NCI-H345 treated with DMSO at 0.1 percent for 48 hours (cell line): ENCODE data around the gene CAMK2B.

Experiments
- DNase-seq: peaks from one replicate; lab custom pipeline; 2025; ENCODE audit not compliant: unreplicated experiment; lab: John Stamatoyannopoulos, UW

Gene CAMK2B

GRCh38 chr7:44258423-44258760 is 67.0 kb downstream of the CAMK2B start:
- DNase-seq: no peak

- no peak for DNase-seq
Observed at GRCh38 chr7:44257618-44258422, 67.6 kb downstream of the CAMK2B start.

GRCh38 chr7:44257213-44257612 is 68.2 kb downstream of the CAMK2B start:
- no peak for DNase-seq

- no peak for DNase-seq
Observed at GRCh38 chr7:44256459-44256858, 68.9 kb downstream of the CAMK2B start.

GRCh38 chr7:44251881-44252280 is 73.5 kb downstream of the CAMK2B start:
- DNase-seq: no peak

- DNase-seq: no peak
Observed at GRCh38 chr7:44251269-44251668, 74.1 kb downstream of the CAMK2B start.

GRCh38 chr7:44249639-44250234 is 75.7 kb downstream of the CAMK2B start:
- no peak for DNase-seq

GRCh38 chr7:44247868-44248651 is 77.3 kb downstream of the CAMK2B start:
- DNase-seq: no peak

- DNase-seq: no peak
Observed at GRCh38 chr7:44246396-44247113, 78.8 kb downstream of the CAMK2B start.

GRCh38 chr7:44244282-44244681 is 81.1 kb downstream of the CAMK2B start:
- no peak for DNase-seq

GRCh38 chr7:44242091-44242490 is 83.3 kb downstream of the CAMK2B start:
- no peak for DNase-seq

GRCh38 chr7:44240983-44241510 is 84.3 kb downstream of the CAMK2B start:
- DNase-seq: peak; percentile 33

GRCh38 chr7:44240376-44240775 is 85.0 kb downstream of the CAMK2B start:
- DNase-seq: no peak

- no peak for DNase-seq
Observed at GRCh38 chr7:44239361-44239760, 86.0 kb downstream of the CAMK2B start.

- DNase-seq: no peak
Observed at GRCh38 chr7:44238116-44238695, 87.2 kb downstream of the CAMK2B start.

- DNase-seq: no peak
Observed at GRCh38 chr7:44237696-44238095, 87.7 kb downstream of the CAMK2B start.

GRCh38 chr7:44236333-44236728 is 89.1 kb downstream of the CAMK2B start:
- no peak for DNase-seq

- DNase-seq: no peak
Observed at GRCh38 chr7:44235582-44236332, 89.6 kb downstream of the CAMK2B start.

GRCh38 chr7:44235066-44235465 is 90.3 kb downstream of the CAMK2B start:
- no peak for DNase-seq
